Keratinocyte (primary cell): ENCODE data around the gene STYXL1. TPM values are rescaled to one million over a fixed set of nuclear protein-coding genes. Genes with fewer than 3 reads are reported as not detected.

Source experiments
- DNase-seq: peaks from one replicate; pipeline ENCODE4 v3.0.0-alpha.2; 2011; ENCODE audit warnings: low read depth, missing footprints, low spot score
- FAIRE-seq: peaks from 2 replicates; lab custom pipeline; 2011; peaks lifted over from hg19 to GRCh38; lab: Jason Lieb, UNC
- H2AFZ ChIP-seq: 2 replicates; pipeline ENCODE4 v1.6.0; 2012; ENCODE audit warnings: low read length, control low read depth, inconsistent platforms; ENCODE audit not compliant: control insufficient read depth
- H3K27ac ChIP-seq: 2 replicates; pipeline ENCODE4 v1.5.1; 2011; ENCODE audit warnings: low read length; ENCODE audit not compliant: control insufficient read depth, insufficient read depth
- H3K27me3 ChIP-seq: 3 replicates; pipeline ENCODE4 v1.6.0; 2011; ENCODE audit warnings: low read length; ENCODE audit not compliant: control insufficient read depth, insufficient read depth; ENCODE audit errors: extremely low read depth
- H3K36me3 ChIP-seq, 2 experiments: 2 replicates in 1 of 2; 3 replicates in 1 of 2; pipeline ENCODE4 v1.5.1; 2011; ENCODE audit warnings: low read length in 2 of 2, mild to moderate bottlenecking in 1 of 2; ENCODE audit not compliant: control insufficient read depth in 2 of 2, insufficient read depth in 2 of 2; ENCODE audit errors: extremely low read depth in 1 of 2
- H3K4me1 ChIP-seq: 3 replicates; pipeline ENCODE4 v1.5.1; 2011; ENCODE audit warnings: low read length; ENCODE audit not compliant: control insufficient read depth, insufficient read depth; ENCODE audit errors: extremely low read depth
- H3K4me2 ChIP-seq: 3 replicates; pipeline ENCODE4 v1.6.0; 2011; ENCODE audit warnings: low read depth, low read length; ENCODE audit not compliant: control insufficient read depth, insufficient read depth; ENCODE audit errors: extremely low read depth
- H3K4me3 ChIP-seq, 3 experiments: fragments of 200-600 bp in 1 of 3; sonication (generic) in 1 of 3; 2 replicates in 2 of 3; 3 replicates in 1 of 3; pipeline ENCODE4 v1.5.1; 2011 to 2016; ENCODE audit warnings: low read length in 3 of 3, mild to moderate bottlenecking in 3 of 3, control low read depth in 2 of 3, inconsistent platforms in 1 of 3, low read depth in 1 of 3, mixed read lengths in 1 of 3, mixed run types in 1 of 3, moderate library complexity in 1 of 3; ENCODE audit not compliant: control insufficient read depth in 2 of 3, insufficient read depth in 2 of 3; ENCODE audit errors: extremely low read depth in 1 of 3
- H3K79me2 ChIP-seq: 2 replicates; pipeline ENCODE4 v1.6.0; 2012; ENCODE audit warnings: low read length; ENCODE audit not compliant: control insufficient read depth, insufficient read depth
- H3K9ac ChIP-seq: 3 replicates; pipeline ENCODE4 v1.6.0; 2011; ENCODE audit warnings: low read length; ENCODE audit not compliant: control insufficient read depth, insufficient read depth; ENCODE audit errors: extremely low read depth
- H3K9me1 ChIP-seq: 3 replicates; pipeline ENCODE4 v1.6.0; 2011; ENCODE audit warnings: low read length; ENCODE audit not compliant: control insufficient read depth, insufficient read depth; ENCODE audit errors: extremely low read depth
- H3K9me3 ChIP-seq: 2 replicates; pipeline ENCODE4 v1.5.1; 2012; ENCODE audit warnings: low read depth, low read length; ENCODE audit not compliant: control insufficient read depth
- H4K20me1 ChIP-seq: 3 replicates; pipeline ENCODE4 v1.6.0; 2011; ENCODE audit warnings: low read length; ENCODE audit not compliant: control insufficient read depth, insufficient read depth; ENCODE audit errors: extremely low read depth
- CTCF ChIP-seq, 3 experiments: IDR thresholded peaks in 1 of 3; conservative IDR thresholded peaks in 1 of 3; optimal IDR thresholded peaks in 1 of 3; 2 replicates in 2 of 3; 3 replicates in 1 of 3; pipeline versions ENCODE3 to v1.5.1; 2011; ENCODE audit warnings: low read length in 3 of 3, mild to moderate bottlenecking in 3 of 3, moderate library complexity in 2 of 3, control low read depth in 1 of 3, inconsistent platforms in 1 of 3; ENCODE audit not compliant: insufficient read depth in 2 of 3; ENCODE audit errors: extremely low read depth in 1 of 3
- EZH2 ChIP-seq: IDR thresholded peaks from one replicate; pipeline ENCODE4 v1.6.1; 2012; ENCODE audit warnings: inconsistent platforms, mild to moderate bottlenecking, low read length, moderate library complexity
- dilution Hi-C: fragments of 300-500 bp; cut with MboI; formaldehyde crosslinking; loops from one replicate; pipeline ENCODE4 v1.7.0; 2020; ENCODE audit warnings: low sequenced_read_pairs; ENCODE audit not compliant: extremely low pct_ligation_motif_present
- polyA plus RNA-seq, 5 experiments: library from polyadenylated mRNA; depleted of rRNA in 3 of 5; stranded (reverse) in 3 of 5; stranded (forward) in 1 of 5; unstranded in 1 of 5; fragments of >200 nt; gene quantifications; 1 replicate in 1 of 5; 2 replicates in 3 of 5; 3 replicates in 1 of 5; pipeline versions ENCODE4 v1.2.1 to v1.2.3, GENCODE V29; 2011 to 2012; ENCODE audit warnings: missing spikeins in 2 of 5, low read depth in 1 of 5, low replicate concordance in 1 of 5

Gene STYXL1
- polyA plus RNA-seq, 1 donor (not counting 4 experiments of a cell fraction or from before 2014, with no cell fraction given) = 76.2 TPM

- no peak for DNase-seq
These were observed 25.7 kb upstream of the STYXL1 start for GRCh38 chr7:76073335-76073990.

GRCh38 chr7:76072243-76073148 lies 24.7 kb upstream of the STYXL1 start:
- no peak overlapping the region for H3K4me3 ChIP-seq
- no peaks in the 10 kb centered on the region for H3K9me3 ChIP-seq
- TF ChIP-seq CTCF (optimal IDR thresholded peaks at IDR 0.05 in 1 of 3, IDR thresholded peaks at IDR 0.05 in 1 of 3, conservative IDR thresholded peaks at IDR 0.05 in 1 of 3; ENCODE audit: extremely low read depth in 1 of 3, insufficient read depth in 2 of 3, low read length in 3 of 3) = no peak
- no peak for TF ChIP-seq EZH2
- no peaks in the 10 kb centered on the region for H3K27me3 ChIP-seq
- peaks cover 13% of the 10 kb centered on the region for H3K4me1 ChIP-seq
- dilution Hi-C loops = no loop called here
- DNase-seq = no peak
- H3K4me2 ChIP-seq = no peak overlapping the region
- no peaks in the 10 kb centered on the region for H3K36me3 ChIP-seq
- no peaks in the 10 kb centered on the region for H4K20me1 ChIP-seq
- no peaks in the 10 kb centered on the region for H3K79me2 ChIP-seq
- H2AFZ ChIP-seq = no peak overlapping the region
- no peak overlapping the region for H3K27ac ChIP-seq
- no peaks in the 10 kb centered on the region for H3K9me1 ChIP-seq
- FAIRE-seq = no peak
- no peak overlapping the region for H3K9ac ChIP-seq

More at GRCh38 chr7:76073335-76073990, 25.7 kb upstream of the STYXL1 start:
- H3K9me1 ChIP-seq = no peaks in the 10 kb centered on the region
- H4K20me1 ChIP-seq = no peaks in the 10 kb centered on the region
- no peak for FAIRE-seq
- no peak overlapping the region for H3K9ac ChIP-seq
- no peaks in the 10 kb centered on the region for H3K27me3 ChIP-seq
- no peak overlapping the region for H2AFZ ChIP-seq
- peaks cover 13% of the 10 kb centered on the region for H3K4me1 ChIP-seq
- H3K79me2 ChIP-seq = no peaks in the 10 kb centered on the region
- TF ChIP-seq EZH2 (no peak), CTCF (optimal IDR thresholded peaks at IDR 0.05 in 1 of 3, IDR thresholded peaks at IDR 0.05 in 1 of 3, conservative IDR thresholded peaks at IDR 0.05 in 1 of 3; ENCODE audit: extremely low read depth in 1 of 3, insufficient read depth in 2 of 3, low read length in 3 of 3) (no peak)
- H3K36me3 ChIP-seq = no peaks in the 10 kb centered on the region
- no peak overlapping the region for H3K4me3 ChIP-seq
- dilution Hi-C loops = no loop called here
- H3K9me3 ChIP-seq = no peaks in the 10 kb centered on the region
- H3K4me2 ChIP-seq = no peak overlapping the region
- H3K27ac ChIP-seq = no peak overlapping the region
